Posterior vena cava (tissue), 2 donors: ENCODE measurements around the gene MOCOS. TPM values are rescaled to one million over a fixed set of nuclear protein-coding genes. Genes with fewer than 3 reads are reported as not detected.

Experiments used
- DNase-seq: peaks from one replicate; pipeline ENCODE4 v3.0.0-alpha.2; 2020; ENCODE audit warnings: low spot score
- intact Hi-C, 2 donors: fragments of 100-400 bp; cut with DNase I; formaldehyde crosslinking; loops; one replicate each; pipeline versions ENCODE4 v1.14.1 to v1.14.2; 2022 to 2023
- total RNA-seq, 2 donors: library from RNA; stranded (reverse); fragmentation: NEBNext Ultra II Directional; extraction: Animal tissue kit (Norgen Biotek cat#: 25700); gene quantifications; one replicate each; pipeline ENCODE4 v1.2.1, GENCODE V29; 2021
- donor health status: DM: yes; HTN: yes; CAD: no.
- donor health status: DM: yes; HTN: yes; CAD: no.

Gene MOCOS
- total RNA-seq, 2 donors from 2014 or later, result 1.2 to 1.3 TPM

- intact Hi-C loops, result loop anchor here (5.0 to 10.0 kb wide), 3 partner anchors 104 to 271 kb away; partner anchors contain the start of gene MOCOS (in 1 of the 2)
- no peak for DNase-seq
Observed at GRCh38 chr18:36288689-36289088, 101.4 kb downstream of the MOCOS start.

GRCh38 chr18:36294031-36294430 is 106.7 kb downstream of the MOCOS start:
- intact Hi-C loops, result loop anchor here in 1 of 2 donors (10.0 kb wide), 2 partner anchors 151 to 461 kb away; no protein-coding TSS in a partner anchor
- DNase-seq, result no peak

GRCh38 chr18:36295214-36295613 is 107.9 kb downstream of the MOCOS start:
- DNase-seq, result no peak
- intact Hi-C loops, result loop anchor here in 1 of 2 donors (5.0 to 10.0 kb wide), 3 partner anchors 150 to 460 kb away; no protein-coding TSS in a partner anchor

GRCh38 chr18:36295880-36296301 is 108.6 kb downstream of the MOCOS start:
- DNase-seq, result no peak
- intact Hi-C loops, result loop anchor here (1.0 to 10.0 kb wide), 4 partner anchors 149 to 459 kb away; no protein-coding TSS in a partner anchor

GRCh38 chr18:36296650-36297416 is 109.5 kb downstream of the MOCOS start:
- intact Hi-C loops, result loop anchor here (1.0 to 10.0 kb wide), 4 partner anchors 148 to 458 kb away; no protein-coding TSS in a partner anchor

GRCh38 chr18:36297417-36298125 is 110.3 kb downstream of the MOCOS start, which contains the start of gene FHOD3:
Gene FHOD3, plus strand, starts transcription at chr18:36297713. Its CDS starts 123 bp downstream, at chr18:36297836.
- intact Hi-C loops, result loop anchor here in 1 of 2 donors (5.0 to 10.0 kb wide), 3 partner anchors 147 to 457 kb away; no protein-coding TSS in a partner anchor
- DNase-seq, result peak; percentile 85

More at GRCh38 chr18:36296650-36297416, 109.5 kb downstream of the MOCOS start:
- DNase-seq, result peak; percentile 87

GRCh38 chr18:36298126-36298741 is 110.9 kb downstream of the MOCOS start:
- intact Hi-C loops, result loop anchor here in 1 of 2 donors (5.0 to 10.0 kb wide), 3 partner anchors 147 to 457 kb away; no protein-coding TSS in a partner anchor
- no peak for DNase-seq

- intact Hi-C loops, result loop anchor here in 1 of 2 donors (5.0 to 10.0 kb wide), 3 partner anchors 146 to 456 kb away; no protein-coding TSS in a partner anchor
Observed at GRCh38 chr18:36299015-36299414, 111.7 kb downstream of the MOCOS start.

GRCh38 chr18:36300211-36300610 is 112.9 kb downstream of the MOCOS start:
- DNase-seq, result no peak
- intact Hi-C loops, result no loop called here

More at GRCh38 chr18:36299015-36299414, 111.7 kb downstream of the MOCOS start:
- DNase-seq, result no peak

GRCh38 chr18:36301884-36302283 is 114.6 kb downstream of the MOCOS start:
- intact Hi-C loops, result no loop called here
- no peak for DNase-seq

GRCh38 chr18:36302676-36303075 is 115.4 kb downstream of the MOCOS start:
- DNase-seq, result no peak
- intact Hi-C loops, result no loop called here

GRCh38 chr18:36303211-36303844 is 116.0 kb downstream of the MOCOS start:
- DNase-seq, result no peak
- intact Hi-C loops, result no loop called here

- intact Hi-C loops, result no loop called here
- DNase-seq, result no peak
Observed at GRCh38 chr18:36304723-36305122, 117.4 kb downstream of the MOCOS start.

- DNase-seq, result no peak
- intact Hi-C loops, result no loop called here
Observed at GRCh38 chr18:36305375-36305774, 118.1 kb downstream of the MOCOS start.

- no peak for DNase-seq
- intact Hi-C loops, result no loop called here
Observed at GRCh38 chr18:36307513-36307912, 120.2 kb downstream of the MOCOS start.

- intact Hi-C loops, result no loop called here
- no peak for DNase-seq
Observed at GRCh38 chr18:36308711-36309435, 121.6 kb downstream of the MOCOS start.

- peak; percentile 86 for DNase-seq
- intact Hi-C loops, result no loop called here
Observed at GRCh38 chr18:36309436-36310391, 122.4 kb downstream of the MOCOS start.
